K562 (cell line): ENCODE data around the gene CYP21A2. TPM values are rescaled to one million over a fixed set of nuclear protein-coding genes. Genes with fewer than 3 reads are reported as not detected.

Experiments used
- CCNT2 ChIP-seq: IDR thresholded peaks from 2 replicates; pipeline ENCODE4 v1.6.1; 2011; ENCODE audit warnings: borderline replicate concordance, low read depth, mild to moderate bottlenecking, moderate library complexity, mixed read lengths, low read length; ENCODE audit not compliant: insufficient read length; ENCODE audit errors: extremely low read depth
- ETS1 ChIP-seq: conservative IDR thresholded peaks from 2 replicates; pipeline ENCODE4 v1.6.1; 2011; ENCODE audit warnings: low read depth, mild to moderate bottlenecking, low read length; ENCODE audit not compliant: control insufficient read depth
- GTF3C2 ChIP-seq: IDR thresholded peaks from 3 replicates; pipeline ENCODE4 v1.6.1; 2011; ENCODE audit warnings: borderline replicate concordance, mild to moderate bottlenecking, moderate library complexity; ENCODE audit not compliant: insufficient read length; ENCODE audit errors: extremely low read depth
- HNRNPL ChIP-seq: fragments of 200-400 bp; formaldehyde crosslinking; IDR thresholded peaks from 2 replicates; pipeline ENCODE4 v1.6.1; 2017; ENCODE audit warnings: low read depth, mild to moderate bottlenecking, low read length
- KLF13 ChIP-seq: fragments of 450-650 bp; IDR thresholded peaks from 2 replicates; pipeline ENCODE4 v1.6.1; 2016; ENCODE audit warnings: missing genetic modification characterization, low read depth, mild to moderate bottlenecking, missing compliant biosample characterization, moderate library complexity, borderline replicate concordance
- KLF16 ChIP-seq: IDR thresholded peaks from 2 replicates; pipeline ENCODE4 v1.6.1; 2016; ENCODE audit warnings: antibody characterized with exemption
- MITF ChIP-seq: IDR thresholded peaks from 2 replicates; pipeline ENCODE4 v1.6.1; 2014; ENCODE audit warnings: antibody characterized with exemption
- NFIC ChIP-seq: fragments of 450-650 bp; IDR thresholded peaks from 2 replicates; pipeline ENCODE4 v1.6.1; 2017; ENCODE audit warnings: mild to moderate bottlenecking, inconsistent platforms
- PHF8 ChIP-seq: fragments of 200-600 bp; sonication (generic); IDR thresholded peaks from 2 replicates; pipeline ENCODE4 v1.6.1; 2012; ENCODE audit warnings: mixed run types, mild to moderate bottlenecking, inconsistent platforms, low read length, moderate library complexity, borderline replicate concordance
- RCOR1 ChIP-seq, 2 experiments: IDR thresholded peaks; 2 replicates each; pipeline ENCODE4 v1.6.1; 2012; ENCODE audit warnings: low read depth in 2 of 2, low read length in 2 of 2, borderline replicate concordance in 1 of 2, improper control_type of control experiment in 1 of 2
- SMAD2 ChIP-seq: fragments of 150-350 bp; IDR thresholded peaks from 2 replicates; pipeline ENCODE4 v1.6.1; 2014; ENCODE audit warnings: low read depth, mild to moderate bottlenecking, low read length
- ZNF165 ChIP-seq: fragments of 250-450 bp; sonication (Bioruptor Pico); IDR thresholded peaks from 2 replicates; pipeline ENCODE4 v1.4.0; 2020; ENCODE audit warnings: borderline replicate concordance
- polyA plus RNA-seq, 8 experiments: library from polyadenylated mRNA; depleted of rRNA in 4 of 8; stranded (reverse) in 5 of 8; unstranded in 3 of 8; fragments of >200 nt; fragmentation: Nextera tagmentation in 2 of 8; fragmentation: Illumina TruSeq in 1 of 8; extraction: Ambion mirVana in 2 of 8; extraction: Trizol in 1 of 8; gene quantifications; 2 replicates each; pipeline versions ENCODE4 v1.2.1 to v1.2.3, GENCODE V29; 2011 to 2014; ENCODE audit warnings: inconsistent platforms in 1 of 8, missing spikeins in 1 of 8
- total RNA-seq, 7 experiments: library from RNA; depleted of rRNA in 6 of 7; stranded (reverse); fragments of >200 nt in 6 of 7; fragmentation: Illumina TruSeq in 2 of 7; extraction: Trizol in 2 of 7; gene quantifications; 2 replicates each; pipeline versions ENCODE4 v1.2.1 to v1.2.3, GENCODE V29; 2011 to 2021; ENCODE audit warnings: low replicate concordance in 1 of 7
- TF ChIP-seq, protein P1 (sequence below): fragments of 250-450 bp; sonication (Bioruptor Pico); IDR thresholded peaks from 2 replicates; pipeline ENCODE4 v1.5.0; 2021; ENCODE audit warnings: mild to moderate bottlenecking, moderate library complexity
- TF ChIP-seq, protein P2 (sequence below): sonication (generic); formaldehyde crosslinking; IDR thresholded peaks from 2 replicates; pipeline ENCODE4 v1.8.0; 2023; ENCODE audit warnings: mild to moderate bottlenecking, missing genetic modification reagents

Gene CYP21A2
- total and polyA plus RNA-seq, 9 of the 15 experiments (the other 6 are each of a cell fraction or from before 2014, with no cell fraction given): 0.03 to 1.4 (median 0.19) TPM

DNA sequence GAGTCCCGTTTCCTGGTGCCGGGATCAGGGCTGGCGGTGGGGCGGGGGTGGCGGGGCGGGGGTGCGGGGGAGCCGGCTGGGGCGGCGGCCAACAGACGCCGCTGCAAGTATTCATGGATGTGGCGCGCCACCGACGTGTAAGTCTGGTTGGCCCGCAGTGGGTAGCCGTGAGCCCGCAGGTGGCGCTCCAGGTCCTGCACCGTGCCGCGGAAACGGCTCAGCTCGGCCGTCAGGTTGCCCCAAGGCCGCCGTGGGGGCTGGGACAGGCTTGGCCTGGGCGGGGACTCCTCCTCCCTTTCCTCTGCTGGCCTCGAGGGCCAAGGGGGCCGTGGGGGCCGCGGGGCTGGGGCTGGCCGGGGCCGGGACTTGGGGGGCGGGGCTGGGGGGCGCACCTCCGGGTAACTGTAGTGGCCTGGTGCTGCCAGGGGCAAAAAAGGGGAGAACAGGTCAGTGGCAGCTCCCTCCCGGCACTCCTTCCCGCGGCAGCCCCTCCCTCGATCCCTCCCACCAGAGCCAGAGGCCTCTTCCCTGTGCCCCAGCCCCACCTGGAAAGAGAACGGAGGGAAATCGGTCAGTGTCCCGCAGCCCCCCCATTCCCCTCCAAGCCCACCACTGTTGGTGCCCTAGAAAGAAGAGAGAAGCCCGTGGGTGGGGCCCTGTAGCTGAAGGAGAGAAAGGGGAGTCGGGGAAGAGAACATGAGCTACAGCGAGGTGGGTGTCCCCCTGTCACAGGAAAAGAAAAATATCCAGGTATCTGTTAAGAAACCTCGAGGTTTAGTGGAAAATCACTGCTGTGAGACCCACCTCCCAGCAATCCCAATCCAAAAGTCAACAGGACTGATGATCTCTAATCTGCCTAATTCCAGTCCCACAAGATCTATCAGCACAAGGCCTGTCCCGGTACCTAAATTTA is 49.6 kb downstream of the CYP21A2 start (continued):
- TF ChIP-seq NFIC (peak; percentile 71), RCOR1 (IDR thresholded peaks at IDR 0.05; ENCODE audit: borderline replicate concordance in 1 of 2, low read depth in 2 of 2, low read length in 2 of 2) (peak in 1 of 2 experiments; percentile 58; a peak in 1 of 4 replicates), ETS1 (no peak), CCNT2 (peak; percentile 39), HNRNPL (peak; percentile 76; the same call in 1 of the 2 replicates), KLF13 (no peak), PHF8 (no peak), KLF16 (no peak), GTF3C2 (no peak), MITF (no peak), SMAD2 (no peak), ZNF165 (no peak)
- TF ChIP-seq, protein P1, sequence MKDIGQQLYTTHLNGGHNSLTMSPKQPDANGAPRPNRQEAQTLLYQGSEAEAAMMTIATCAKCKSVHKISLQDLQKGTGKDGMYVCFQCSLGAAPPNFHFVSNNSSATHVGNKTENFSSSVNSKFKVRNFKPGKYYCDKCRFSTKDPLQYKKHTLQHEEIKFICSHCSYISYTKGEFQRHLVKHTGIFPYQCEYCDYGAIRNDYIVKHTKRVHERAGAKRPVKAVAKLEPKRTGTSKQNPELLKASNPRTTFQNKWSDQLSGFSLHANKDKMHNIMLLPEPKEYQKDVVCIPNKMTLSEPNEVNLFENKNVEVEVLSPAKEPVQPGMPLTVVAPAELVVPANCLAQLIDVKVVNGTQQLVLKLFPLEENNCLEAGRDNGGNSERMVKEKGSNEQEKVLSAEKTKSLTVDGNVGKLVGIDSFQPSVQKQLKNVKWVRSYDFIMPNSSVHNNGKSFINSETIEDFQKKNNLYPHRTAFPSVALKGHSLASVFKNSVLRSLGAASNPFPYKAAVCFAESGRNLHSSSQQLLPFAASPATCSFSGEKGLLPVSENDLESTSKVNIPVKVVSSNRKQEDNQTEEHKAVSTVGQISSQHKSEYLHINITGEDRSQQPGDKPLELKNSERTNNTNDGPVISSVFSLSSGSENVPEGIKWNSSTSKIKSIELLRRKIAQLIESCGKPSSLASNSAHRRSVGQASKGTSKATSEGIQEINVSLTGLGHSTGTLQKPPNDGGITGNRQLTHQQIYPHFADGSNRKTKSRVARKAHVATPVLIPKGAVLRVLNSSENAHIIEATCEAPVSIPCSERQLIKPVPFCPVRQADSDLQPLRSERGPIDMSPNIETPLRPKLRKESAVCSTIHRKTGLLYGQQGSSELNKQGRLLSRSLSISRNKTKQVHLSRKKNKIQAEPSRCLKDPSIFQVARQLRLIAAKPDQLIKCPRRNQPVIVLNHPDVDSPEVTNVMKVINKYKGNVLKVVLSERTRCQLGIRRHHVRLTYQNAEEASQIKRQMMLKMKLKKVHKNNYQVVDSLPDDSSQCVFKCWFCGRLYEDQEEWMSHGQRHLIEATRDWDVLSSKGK: no peak
- TF ChIP-seq, protein P2, sequence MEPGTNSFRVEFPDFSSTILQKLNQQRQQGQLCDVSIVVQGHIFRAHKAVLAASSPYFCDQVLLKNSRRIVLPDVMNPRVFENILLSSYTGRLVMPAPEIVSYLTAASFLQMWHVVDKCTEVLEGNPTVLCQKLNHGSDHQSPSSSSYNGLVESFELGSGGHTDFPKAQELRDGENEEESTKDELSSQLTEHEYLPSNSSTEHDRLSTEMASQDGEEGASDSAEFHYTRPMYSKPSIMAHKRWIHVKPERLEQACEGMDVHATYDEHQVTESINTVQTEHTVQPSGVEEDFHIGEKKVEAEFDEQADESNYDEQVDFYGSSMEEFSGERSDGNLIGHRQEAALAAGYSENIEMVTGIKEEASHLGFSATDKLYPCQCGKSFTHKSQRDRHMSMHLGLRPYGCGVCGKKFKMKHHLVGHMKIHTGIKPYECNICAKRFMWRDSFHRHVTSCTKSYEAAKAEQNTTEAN (CRISPR knock-in tag): no peak
